H9 (cell line): ENCODE data around the gene MRGPRX3. TPM values are rescaled to one million over a fixed set of nuclear protein-coding genes. Genes with fewer than 3 reads are reported as not detected.

Source experiments
- DNase-seq: peaks from one replicate; pipeline ENCODE4 v3.0.0-alpha.2; 2017
- H2AFZ ChIP-seq: one replicate; pipeline ENCODE4 v1.6.1; 2013; ENCODE audit warnings: mild to moderate bottlenecking, low read length, control low read depth, moderate library complexity
- H2AK5ac ChIP-seq: 2 replicates; pipeline ENCODE4 v1.6.1; 2013; ENCODE audit warnings: low read length, control low read depth, mixed read lengths; ENCODE audit not compliant: insufficient read length
- H2BK120ac ChIP-seq: one replicate; pipeline ENCODE4 v1.6.1; 2013; ENCODE audit warnings: low read depth, mild to moderate bottlenecking, low read length, control low read depth, inconsistent platforms; ENCODE audit not compliant: poor library complexity, severe bottlenecking
- H2BK12ac ChIP-seq: 2 replicates; pipeline ENCODE4 v1.6.1; 2013; ENCODE audit warnings: low read length, control low read depth, mixed read lengths, low read depth; ENCODE audit not compliant: insufficient read length
- H2BK15ac ChIP-seq: 2 replicates; pipeline ENCODE4 v1.6.1; 2013; ENCODE audit warnings: low read depth, low read length, control low read depth
- H2BK20ac ChIP-seq: one replicate; pipeline ENCODE4 v1.6.1; 2013; ENCODE audit warnings: low read depth, mild to moderate bottlenecking, low read length, control low read depth, inconsistent platforms; ENCODE audit not compliant: poor library complexity, severe bottlenecking
- H2BK5ac ChIP-seq: 2 replicates; pipeline ENCODE4 v1.6.1; 2013; ENCODE audit warnings: low read length, control low read depth, mixed read lengths; ENCODE audit not compliant: insufficient read length
- H3K14ac ChIP-seq: 2 replicates; pipeline ENCODE4 v1.6.1; 2013; ENCODE audit warnings: low read length, control low read depth; ENCODE audit not compliant: insufficient read depth
- H3K18ac ChIP-seq: 2 replicates; pipeline ENCODE4 v1.6.1; 2013; ENCODE audit warnings: low read depth, mild to moderate bottlenecking, mixed read lengths, low read length, control low read depth; ENCODE audit not compliant: insufficient read length
- H3K23ac ChIP-seq: 2 replicates; pipeline ENCODE4 v1.6.1; 2013; ENCODE audit warnings: low read length, control low read depth, mixed read lengths, low read depth; ENCODE audit not compliant: insufficient read length
- H3K23me2 ChIP-seq: 2 replicates; pipeline ENCODE4 v1.6.1; 2013; ENCODE audit warnings: low read depth, mild to moderate bottlenecking, mixed read lengths, low read length, control low read depth; ENCODE audit not compliant: insufficient read length, poor library complexity, severe bottlenecking
- H3K27ac ChIP-seq: 2 replicates; pipeline ENCODE4 v1.5.1; 2013; ENCODE audit warnings: low read length, control low read depth, mixed read lengths, low read depth; ENCODE audit not compliant: insufficient read length
- H3K27me3 ChIP-seq: 2 replicates; pipeline ENCODE4 v1.6.1; 2013; ENCODE audit warnings: low read length, control low read depth, inconsistent platforms; ENCODE audit not compliant: insufficient read depth
- H3K4ac ChIP-seq: 2 replicates; pipeline ENCODE4 v1.6.1; 2013; ENCODE audit warnings: low read depth, mild to moderate bottlenecking, control low read depth, inconsistent platforms, low read length, moderate library complexity
- H3K4me1 ChIP-seq: 2 replicates; pipeline ENCODE4 v1.6.1; 2013; ENCODE audit warnings: low read length, control low read depth, inconsistent platforms; ENCODE audit not compliant: insufficient read depth
- H3K4me2 ChIP-seq: 2 replicates; pipeline ENCODE4 v1.6.1; 2013; ENCODE audit warnings: low read length, control low read depth, mixed read lengths; ENCODE audit not compliant: insufficient read length, insufficient read depth
- H3K56ac ChIP-seq: 2 replicates; pipeline ENCODE4 v1.6.1; 2013; ENCODE audit warnings: low read depth, mild to moderate bottlenecking, mixed read lengths, low read length, control low read depth; ENCODE audit not compliant: insufficient read length
- H3K79me1 ChIP-seq: 2 replicates; pipeline ENCODE4 v1.6.1; 2013; ENCODE audit warnings: low read depth, mild to moderate bottlenecking, moderate library complexity, low read length, control low read depth, inconsistent platforms; ENCODE audit not compliant: insufficient read depth, poor library complexity, severe bottlenecking
- H3K79me2 ChIP-seq: 2 replicates; pipeline ENCODE4 v1.6.1; 2013; ENCODE audit warnings: low read length, control low read depth, inconsistent platforms; ENCODE audit not compliant: insufficient read depth
- H3K9ac ChIP-seq: 2 replicates; pipeline ENCODE4 v1.6.1; 2013; ENCODE audit warnings: low read length, control low read depth, mixed read lengths; ENCODE audit not compliant: insufficient read length; ENCODE audit errors: extremely low read depth
- H3K9me3 ChIP-seq: one replicate; pipeline ENCODE4 v1.6.1; 2013; ENCODE audit warnings: low read depth, low read length, inconsistent platforms; ENCODE audit not compliant: control insufficient read depth
- H3T11ph ChIP-seq: one replicate; pipeline ENCODE4 v1.6.1; 2013; ENCODE audit warnings: mild to moderate bottlenecking, low read length, control low read depth, inconsistent platforms
- H4K20me1 ChIP-seq: one replicate; pipeline ENCODE4 v1.6.1; 2013; ENCODE audit not compliant: control insufficient read depth, insufficient read length, insufficient read depth
- H4K5ac ChIP-seq: 2 replicates; pipeline ENCODE4 v1.6.1; 2013; ENCODE audit warnings: low read depth, mild to moderate bottlenecking, mixed read lengths, low read length, control low read depth; ENCODE audit not compliant: insufficient read length
- H4K8ac ChIP-seq: replicated peaks from 2 replicates; pipeline ENCODE4 v1.6.1; 2013; ENCODE audit warnings: low read length, control low read depth, mixed read lengths, low read depth; ENCODE audit not compliant: insufficient read length
- H4K91ac ChIP-seq: 2 replicates; pipeline ENCODE4 v1.6.1; 2013; ENCODE audit warnings: low read depth, mild to moderate bottlenecking, moderate library complexity, mixed read lengths, low read length, control low read depth; ENCODE audit not compliant: insufficient read length
- H3K27ac Mint-ChIP-seq, 3 experiments: 2 replicates in 2 of 3; 3 replicates in 1 of 3; pipeline ENCODE4 v1.8.0; 2020 to 2021; ENCODE audit warnings: mixed read lengths in 3 of 3, mild to moderate bottlenecking in 1 of 3, moderate library complexity in 1 of 3
- H3K27me3 Mint-ChIP-seq: 2 replicates; pipeline ENCODE4 v1.8.0; 2021; ENCODE audit warnings: low read depth, mild to moderate bottlenecking, moderate library complexity, mixed read lengths
- H3K36me3 Mint-ChIP-seq, 3 experiments: 2 replicates in 2 of 3; 3 replicates in 1 of 3; pipeline ENCODE4 v1.8.0; 2020 to 2021; ENCODE audit warnings: low read depth in 3 of 3, mixed read lengths in 3 of 3; ENCODE audit not compliant: insufficient read depth in 1 of 3
- H3K4me1 Mint-ChIP-seq, 2 experiments: 2 replicates each; pipeline ENCODE4 v1.8.0; 2020; ENCODE audit warnings: mixed read lengths in 2 of 2
- H3K4me3 Mint-ChIP-seq, 2 experiments: 2 replicates in 1 of 2; 3 replicates in 1 of 2; pipeline ENCODE4 v1.8.0; 2020 to 2021; ENCODE audit warnings: mild to moderate bottlenecking in 2 of 2, mixed read lengths in 2 of 2, moderate library complexity in 1 of 2
- H3K9me3 Mint-ChIP-seq, 2 experiments: 2 replicates in 1 of 2; 3 replicates in 1 of 2; pipeline ENCODE4 v1.8.0; 2020; ENCODE audit warnings: mild to moderate bottlenecking in 2 of 2, mixed read lengths in 2 of 2, moderate library complexity in 1 of 2
- total RNA-seq: library from RNA; stranded (reverse); gene quantifications from 2 replicates; pipeline ENCODE4 v1.2.1, GENCODE V29; 2021
- TF ChIP-seq, protein P1 (sequence below): fragments of 200-600 bp; sonication (generic); conservative IDR thresholded peaks from 3 replicates; pipeline ENCODE4 v1.8.0; 2021; ENCODE audit warnings: antibody characterized with exemption, mild to moderate bottlenecking

Gene MRGPRX3
- total RNA-seq, 1 experiment from 2014 or later = not detected

DNA sequence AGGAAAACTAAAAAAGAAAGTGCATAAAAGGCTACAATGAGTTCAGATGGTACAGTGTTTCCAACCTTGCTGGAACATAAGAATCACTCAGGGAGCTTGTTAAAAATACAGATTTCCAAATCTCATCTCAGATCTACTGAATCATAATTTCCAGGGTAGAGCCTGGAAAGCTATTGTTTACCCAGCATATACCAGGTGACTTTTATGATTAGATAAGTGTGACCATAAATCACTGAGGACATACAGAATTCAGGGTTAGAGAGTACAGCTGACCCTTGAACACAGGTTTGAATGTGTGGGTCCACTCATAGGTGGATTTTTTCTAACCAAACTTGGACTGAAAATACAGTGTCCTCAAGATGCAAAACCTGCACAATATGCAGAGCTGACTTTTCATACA lies 38.4 kb upstream of the MRGPRX3 start:
- H3K27ac ChIP-seq = no peak overlapping the region
- no peak overlapping the region for H2AK5ac ChIP-seq
- H4K20me1 ChIP-seq = no peaks in the 10 kb centered on the region
- no peak overlapping the region for H3T11ph ChIP-seq
- H3K56ac ChIP-seq = no peak overlapping the region
- H3K9ac ChIP-seq = no peak overlapping the region
- no peaks in the 10 kb centered on the region for H3K9me3 ChIP-seq
- Mint-ChIP-seq H3K27ac (no peak overlapping the region), H3K36me3 (peaks cover 24 to 53% (median 47%) of the 10 kb centered on the region in 3 experiments; a peak in 6 of 7 replicates), H3K9me3 (no peaks in the 10 kb centered on the region), H3K4me1 (no peaks in the 10 kb centered on the region), H3K27me3 (no peaks in the 10 kb centered on the region), H3K4me3 (no peak overlapping the region)
- H3K4ac ChIP-seq = no peak overlapping the region
- H2BK12ac ChIP-seq = no peak overlapping the region
- DNase-seq = no peak
- no peak overlapping the region for H2BK5ac ChIP-seq
- no peaks in the 10 kb centered on the region; the same call in 1 of the 2 replicates for H3K79me2 ChIP-seq
- H3K18ac ChIP-seq = no peak overlapping the region
- no peak overlapping the region for H2BK120ac ChIP-seq
- H3K23ac ChIP-seq = no peak overlapping the region
- no peak overlapping the region for H2BK15ac ChIP-seq
- H2AFZ ChIP-seq = no peak overlapping the region
- no peaks in the 10 kb centered on the region for H3K23me2 ChIP-seq
- H3K79me1 ChIP-seq = no peaks in the 10 kb centered on the region
- H2BK20ac ChIP-seq = no peak overlapping the region
- TF ChIP-seq, protein P1, sequence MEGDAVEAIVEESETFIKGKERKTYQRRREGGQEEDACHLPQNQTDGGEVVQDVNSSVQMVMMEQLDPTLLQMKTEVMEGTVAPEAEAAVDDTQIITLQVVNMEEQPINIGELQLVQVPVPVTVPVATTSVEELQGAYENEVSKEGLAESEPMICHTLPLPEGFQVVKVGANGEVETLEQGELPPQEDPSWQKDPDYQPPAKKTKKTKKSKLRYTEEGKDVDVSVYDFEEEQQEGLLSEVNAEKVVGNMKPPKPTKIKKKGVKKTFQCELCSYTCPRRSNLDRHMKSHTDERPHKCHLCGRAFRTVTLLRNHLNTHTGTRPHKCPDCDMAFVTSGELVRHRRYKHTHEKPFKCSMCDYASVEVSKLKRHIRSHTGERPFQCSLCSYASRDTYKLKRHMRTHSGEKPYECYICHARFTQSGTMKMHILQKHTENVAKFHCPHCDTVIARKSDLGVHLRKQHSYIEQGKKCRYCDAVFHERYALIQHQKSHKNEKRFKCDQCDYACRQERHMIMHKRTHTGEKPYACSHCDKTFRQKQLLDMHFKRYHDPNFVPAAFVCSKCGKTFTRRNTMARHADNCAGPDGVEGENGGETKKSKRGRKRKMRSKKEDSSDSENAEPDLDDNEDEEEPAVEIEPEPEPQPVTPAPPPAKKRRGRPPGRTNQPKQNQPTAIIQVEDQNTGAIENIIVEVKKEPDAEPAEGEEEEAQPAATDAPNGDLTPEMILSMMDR = no peak
- H3K14ac ChIP-seq = no peak overlapping the region
- no peak overlapping the region for H4K5ac ChIP-seq
- no peak overlapping the region for H4K91ac ChIP-seq
- H3K4me2 ChIP-seq = no peak overlapping the region
- no peak overlapping the region for H4K8ac ChIP-seq
- no peaks in the 10 kb centered on the region for H3K27me3 ChIP-seq
- H3K4me1 ChIP-seq = no peaks in the 10 kb centered on the region
